ENCODE data around the gene PCSK9. TPM values are rescaled to one million over a fixed set of nuclear protein-coding genes. Genes with fewer than 3 reads are reported as not detected.

The PCSK9 gene
- total and polyA plus RNA-seq, 2 of the 4 experiments (the other 2 are of a cell fraction): under 0.01 to 0.17 TPM

DNA sequence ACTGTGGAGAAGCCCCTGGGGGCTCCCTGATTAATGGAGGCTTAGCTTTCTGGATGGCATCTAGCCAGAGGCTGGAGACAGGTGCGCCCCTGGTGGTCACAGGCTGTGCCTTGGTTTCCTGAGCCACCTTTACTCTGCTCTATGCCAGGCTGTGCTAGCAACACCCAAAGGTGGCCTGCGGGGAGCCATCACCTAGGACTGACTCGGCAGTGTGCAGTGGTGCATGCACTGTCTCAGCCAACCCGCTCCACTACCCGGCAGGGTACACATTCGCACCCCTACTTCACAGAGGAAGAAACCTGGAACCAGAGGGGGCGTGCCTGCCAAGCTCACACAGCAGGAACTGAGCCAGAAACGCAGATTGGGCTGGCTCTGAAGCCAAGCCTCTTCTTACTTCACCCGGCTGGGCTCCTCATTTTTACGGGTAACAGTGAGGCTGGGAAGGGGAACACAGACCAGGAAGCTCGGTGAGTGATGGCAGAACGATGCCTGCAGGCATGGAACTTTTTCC, 24.8 kb downstream of the PCSK9 start:
- Histone ChIP-seq H2BK15ac (ENCODE audit: low read depth, low read length) (no peak overlapping the region), H3K56ac (ENCODE audit: extremely low read depth, insufficient read depth, low read length) (no peak overlapping the region), H3K79me1 (ENCODE audit: low read depth in 1 of 2, low read length in 2 of 2) (no peaks in the 10 kb centered on the region), H2AK5ac (ENCODE audit: low read depth, low read length) (0 out of 2 replicates have a peak overlapping the region, but pooled peaks have one; percentile 15), H2BK120ac (ENCODE audit: low read depth, low read length) (no peak overlapping the region), H3K23ac (ENCODE audit: low read depth, low read length) (no peak overlapping the region), H3K18ac (ENCODE audit: low read depth, low read length) (no peak overlapping the region), H3K9me3 (ENCODE audit: control insufficient read depth, insufficient read depth, low read length) (no peaks in the 10 kb centered on the region), H2AK9ac (replicated peaks; ENCODE audit: low read depth, low read length, poor library complexity) (no peak overlapping the region), H2BK20ac (ENCODE audit: low read depth, low read length) (no peak overlapping the region), H4K20me1 (ENCODE audit: insufficient read depth, low read length) (peaks cover 18% of the 10 kb centered on the region), H3K4ac (ENCODE audit: low read depth, low read length) (no peak overlapping the region), H4K91ac (ENCODE audit: insufficient read depth, low read depth, low read length) (no peak overlapping the region), H3K14ac (replicated peaks; ENCODE audit: low read depth, low read length) (no peak overlapping the region), H3K4me1 (ENCODE audit: control insufficient read depth, insufficient read depth, low read length) (peaks cover 6% of the 10 kb centered on the region), H2AFZ (replicated peaks; ENCODE audit: low read length, poor library complexity) (no peak overlapping the region), H3K27me3 (ENCODE audit: control insufficient read depth, insufficient read depth, low read length) (peaks cover 11% of the 10 kb centered on the region), H3K4me2 (ENCODE audit: low read depth, low read length) (no peak overlapping the region), H3K27ac (ENCODE audit: insufficient read depth, low read length) (no peak overlapping the region), H3K4me3 (ENCODE audit: insufficient read depth, low read depth, low read length) (no peak overlapping the region), H4K5ac (ENCODE audit: low read depth, low read length) (no peak overlapping the region), H3K9ac (ENCODE audit: low read depth, low read length) (no peak overlapping the region), H3K9me1 (ENCODE audit: insufficient read depth, low read length) (peaks cover 25% of the 10 kb centered on the region), H3K36me3 (ENCODE audit: control insufficient read depth, insufficient read depth, low read length) (peaks cover 17% of the 10 kb centered on the region), H4K8ac (ENCODE audit: low read depth in 2 of 2, low read length in 2 of 2) (no peak overlapping the region), H2BK5ac (ENCODE audit: low read depth, low read length, poor library complexity, severe bottlenecking) (no peak overlapping the region)
- POLR2A ChIA-PET (ENCODE audit: unreplicated experiment): no interaction called here
- intact Hi-C loops (cut with micrococcal nuclease) (no loop called here), in situ Hi-C loops (cut with MboI; ENCODE audit: low sequenced_read_pairs) (no loop called here), dilution Hi-C loops (cut with HindIII; ENCODE audit: low sequenced_read_pairs, unreplicated experiment) (no loop called here)
- TF ChIP-seq RAD21 (IDR thresholded peaks at IDR 0.05; ENCODE audit: low read length) (no peak), POLR2A (IDR thresholded peaks at IDR 0.05; ENCODE audit: low read depth, low read length) (no peak), FOS (IDR thresholded peaks at IDR 0.05; ENCODE audit: low read depth, low read length) (no peak)
- DNase-seq (no peak), ATAC-seq (ENCODE audit: low read depth) (no peak)
- CTCF ChIA-PET: no interaction called here
- 64% methylated on average over 3 of the region's 12 CpGs; no CpG with 5 or more reads in 1 of the 2 experiments for WGBS, 2 experiments (ENCODE audit: extremely low coverage in 2 of 2, insufficient read length in 1 of 2)
- BruUV-seq (replicated peaks): no TSS peak

Measured in IMR-90 (cell line).